ENCODE measurements around the gene CIDEA. TPM values are rescaled to one million over a fixed set of nuclear protein-coding genes. Genes with fewer than 3 reads are reported as not detected.

CIDEA gene
- total RNA-seq, 2 experiments from 2014 or later = not detected

DNA sequence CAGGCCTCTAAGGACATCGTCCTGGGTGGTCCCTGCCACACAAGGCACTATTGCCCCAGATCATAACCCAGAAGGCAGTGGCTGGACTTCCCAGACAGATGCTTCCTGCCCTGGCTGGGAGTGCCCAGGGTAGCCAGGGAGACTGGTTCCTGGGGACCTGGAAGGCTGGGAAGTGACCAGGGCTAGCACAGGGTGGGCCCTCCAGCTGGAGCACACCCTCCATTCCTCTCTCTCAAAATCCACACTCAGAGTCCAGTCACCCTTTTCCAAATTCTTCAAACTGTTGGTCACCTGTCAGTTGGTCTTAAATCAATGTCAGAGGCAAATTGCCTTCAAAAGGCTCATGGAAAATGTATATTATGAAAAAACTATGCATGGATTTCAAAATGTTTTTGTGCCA, 42.3 kb downstream of the CIDEA start:
- Mint-ChIP-seq H3K27me3 (ENCODE audit: low read depth) (peaks cover 3% of the 10 kb centered on the region), H3K4me1 (ENCODE audit: low read depth) (no peaks in the 10 kb centered on the region), H3K27ac (no peak overlapping the region), H3K4me3 (no peak overlapping the region), H3K36me3 (ENCODE audit: low read depth) (no peaks in the 10 kb centered on the region), H3K9me3 (no peaks in the 10 kb centered on the region)
- CTCF ChIA-PET = no interaction called here
- no peak for DNase-seq
- intact Hi-C loops (cut with micrococcal nuclease) = no loop called here

- intact Hi-C loops (cut with micrococcal nuclease) = no loop called here
- H3K27ac Mint-ChIP-seq = no peak overlapping the region
Observed at GRCh38 chr18:12299862-12300261, 45.7 kb downstream of the CIDEA start.

DNA sequence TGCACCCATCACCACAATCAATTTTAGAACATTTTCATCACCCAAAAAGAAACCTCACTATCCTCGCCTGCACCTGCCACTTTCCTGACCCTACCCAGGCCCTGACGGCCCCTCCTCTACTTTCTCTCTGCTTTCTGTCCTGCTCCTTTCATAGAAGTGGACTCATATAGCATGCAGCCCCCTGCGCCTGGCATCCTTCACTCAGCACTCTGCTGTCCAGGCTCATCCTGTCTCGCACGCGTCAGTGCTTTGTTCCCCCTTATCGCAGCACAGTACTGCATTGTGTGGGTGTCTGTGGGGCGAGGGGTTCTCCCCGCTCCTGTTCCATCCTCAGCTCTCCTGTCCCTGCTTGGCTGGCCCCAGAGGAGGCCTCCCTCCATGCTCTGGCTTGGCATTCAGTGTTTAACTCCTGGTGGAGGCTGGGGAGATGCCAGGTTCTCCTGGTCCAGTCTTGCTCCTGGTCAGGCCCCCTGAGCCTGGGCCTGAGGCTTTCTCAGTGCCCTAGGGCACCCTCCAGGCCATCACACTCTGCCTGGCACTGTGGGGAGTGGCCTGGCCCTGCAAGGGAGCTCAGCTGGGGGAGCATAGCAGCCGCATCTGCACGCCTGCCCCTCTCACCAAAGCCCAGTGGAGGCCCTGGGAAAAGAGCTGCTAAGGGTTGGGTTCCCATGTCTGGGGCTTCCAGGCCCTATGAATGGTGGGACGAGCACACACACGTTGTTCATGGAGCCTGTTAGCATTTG, 47.3 kb downstream of the CIDEA start:
- Mint-ChIP-seq H3K9me3 (no peaks in the 10 kb centered on the region), H3K27ac (no peak overlapping the region), H3K4me3 (no peak overlapping the region), H3K27me3 (ENCODE audit: low read depth) (peaks cover 12% of the 10 kb centered on the region), H3K36me3 (ENCODE audit: low read depth) (no peaks in the 10 kb centered on the region), H3K4me1 (ENCODE audit: low read depth) (no peaks in the 10 kb centered on the region)
- CTCF ChIA-PET = no interaction called here
- DNase-seq = no peak
- intact Hi-C loops (cut with micrococcal nuclease) = no loop called here

More at GRCh38 chr18:12299862-12300261, 45.7 kb downstream of the CIDEA start:
- H3K36me3 Mint-ChIP-seq (ENCODE audit: low read depth) = no peaks in the 10 kb centered on the region
- H3K4me3 Mint-ChIP-seq = no peak overlapping the region
- H3K4me1 Mint-ChIP-seq (ENCODE audit: low read depth) = no peaks in the 10 kb centered on the region
- no peak for DNase-seq
- H3K27me3 Mint-ChIP-seq (ENCODE audit: low read depth) = peaks cover 4% of the 10 kb centered on the region
- H3K9me3 Mint-ChIP-seq = no peaks in the 10 kb centered on the region
- CTCF ChIA-PET = interaction anchor here (0.9 kb wide), 1 partner anchor 28 kb away, joined by 8 read pairs; no protein-coding TSS in a partner anchor

- no peak for DNase-seq
- intact Hi-C loops (cut with micrococcal nuclease) = no loop called here
- no peaks in the 10 kb centered on the region for H3K36me3 Mint-ChIP-seq (ENCODE audit: low read depth)
- CTCF ChIA-PET = no interaction called here
- H3K4me3 Mint-ChIP-seq = no peak overlapping the region
- H3K9me3 Mint-ChIP-seq = no peaks in the 10 kb centered on the region
- H3K27me3 Mint-ChIP-seq (ENCODE audit: low read depth) = peaks cover 23% of the 10 kb centered on the region
- H3K4me1 Mint-ChIP-seq (ENCODE audit: low read depth) = peaks cover 10% of the 10 kb centered on the region
- H3K27ac Mint-ChIP-seq = no peak overlapping the region
Observed at GRCh38 chr18:12302391-12303147, 48.4 kb downstream of the CIDEA start.

DNA sequence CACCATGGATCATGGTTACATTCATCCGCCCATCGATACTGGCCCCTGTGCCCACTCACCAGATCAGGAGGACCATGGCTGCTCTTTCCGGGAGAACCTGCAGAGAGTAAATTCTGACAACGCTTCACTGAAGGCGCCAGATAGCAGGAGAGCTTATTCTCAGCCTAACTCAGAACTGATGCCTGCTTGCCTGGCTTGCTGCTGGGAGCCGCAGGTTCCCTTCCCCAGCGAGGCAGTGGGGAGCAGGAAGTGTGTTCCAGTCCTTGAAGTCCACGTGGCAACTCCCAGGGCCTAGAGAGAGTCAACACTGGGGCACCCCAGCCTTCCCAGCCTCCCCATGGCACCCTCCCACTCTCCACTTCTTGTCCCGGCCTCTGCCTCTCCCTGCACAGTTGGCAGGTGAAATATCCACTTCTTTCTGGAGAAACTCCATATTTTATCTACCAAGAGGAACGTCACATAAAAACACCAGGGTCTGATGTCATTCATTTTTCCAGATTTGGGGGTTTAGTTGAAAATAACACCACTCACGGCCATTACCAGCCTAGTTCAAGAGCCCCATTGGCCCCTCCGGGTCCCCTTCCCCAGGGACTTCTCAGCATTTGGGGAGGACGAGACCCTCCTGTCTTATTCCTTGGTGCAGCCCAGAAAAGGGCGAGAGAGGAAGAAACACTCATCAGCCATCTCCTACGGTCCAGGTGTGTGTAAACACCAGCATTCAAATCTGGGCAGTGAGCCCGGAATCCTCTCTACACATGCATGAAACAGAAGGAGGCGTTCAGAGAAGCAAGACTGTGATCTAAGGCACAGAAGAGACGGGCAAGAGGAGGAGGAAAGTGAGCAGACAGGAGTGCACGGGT, 50.4 kb downstream of the CIDEA start:
- H3K4me3 Mint-ChIP-seq = no peak overlapping the region
- no peak overlapping the region for H3K27ac Mint-ChIP-seq
- H3K36me3 Mint-ChIP-seq (ENCODE audit: low read depth) = no peaks in the 10 kb centered on the region
- peaks cover 34% of the 10 kb centered on the region for H3K27me3 Mint-ChIP-seq (ENCODE audit: low read depth)
- CTCF ChIA-PET = no interaction called here
- intact Hi-C loops (cut with micrococcal nuclease) = no loop called here
- H3K4me1 Mint-ChIP-seq (ENCODE audit: low read depth) = peaks cover 10% of the 10 kb centered on the region
- no peaks in the 10 kb centered on the region for H3K9me3 Mint-ChIP-seq
- DNase-seq = no peak

- Mint-ChIP-seq H3K27me3 (ENCODE audit: low read depth) (peaks cover 38% of the 10 kb centered on the region), H3K4me3 (no peak overlapping the region), H3K4me1 (ENCODE audit: low read depth) (peaks cover 10% of the 10 kb centered on the region), H3K36me3 (ENCODE audit: low read depth) (no peaks in the 10 kb centered on the region), H3K9me3 (no peaks in the 10 kb centered on the region), H3K27ac (no peak overlapping the region)
- CTCF ChIA-PET = no interaction called here
- intact Hi-C loops (cut with micrococcal nuclease) = no loop called here
- DNase-seq = no peak
Observed at GRCh38 chr18:12305211-12305610, 51.0 kb downstream of the CIDEA start.

DNA sequence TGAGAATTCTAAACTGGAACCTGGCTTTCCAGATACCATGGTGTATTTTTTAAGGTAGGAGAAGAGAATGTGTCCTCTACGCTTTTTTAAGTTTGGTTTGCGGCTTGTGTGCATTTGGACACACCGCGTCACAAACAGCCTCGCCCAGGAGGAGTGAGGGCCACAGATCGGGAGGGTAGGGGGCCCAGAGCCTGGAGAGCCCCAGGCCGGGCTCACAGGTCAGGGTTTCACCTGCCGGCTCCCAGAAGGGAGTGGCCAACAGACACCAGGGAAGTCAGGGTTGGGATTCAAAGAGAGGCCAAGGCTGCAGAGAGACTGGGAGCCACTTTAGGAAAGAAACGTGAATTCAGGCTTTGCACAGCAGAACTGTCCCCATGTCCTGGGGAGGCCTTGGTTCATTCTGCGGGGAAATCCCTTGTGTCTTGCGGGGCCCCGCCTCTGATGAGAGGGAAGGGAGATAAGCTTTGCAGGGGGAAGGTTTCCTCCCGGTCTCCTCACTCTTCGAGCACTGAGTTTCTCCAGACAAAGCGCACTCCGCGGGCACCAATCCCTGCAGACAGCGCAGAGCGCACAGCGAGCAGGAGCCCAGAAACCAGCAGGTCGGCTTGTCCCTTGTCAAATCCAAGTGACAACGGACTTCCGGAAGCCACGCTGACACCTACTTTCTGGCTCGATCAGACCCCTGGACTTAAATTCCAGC, 51.9 kb downstream of the CIDEA start:
- DNase-seq = no peak
- H3K4me1 Mint-ChIP-seq (ENCODE audit: low read depth) = peaks cover 10% of the 10 kb centered on the region
- no peaks in the 10 kb centered on the region for H3K36me3 Mint-ChIP-seq (ENCODE audit: low read depth)
- no peaks in the 10 kb centered on the region for H3K9me3 Mint-ChIP-seq
- no peak overlapping the region for H3K4me3 Mint-ChIP-seq
- intact Hi-C loops (cut with micrococcal nuclease) = no loop called here
- H3K27ac Mint-ChIP-seq = no peak overlapping the region
- CTCF ChIA-PET = no interaction called here
- peaks cover 43% of the 10 kb centered on the region for H3K27me3 Mint-ChIP-seq (ENCODE audit: low read depth)

- no peak for DNase-seq
- intact Hi-C loops (cut with micrococcal nuclease) = no loop called here
Observed at GRCh38 chr18:12306752-12307700, 52.9 kb downstream of the CIDEA start.

DNA sequence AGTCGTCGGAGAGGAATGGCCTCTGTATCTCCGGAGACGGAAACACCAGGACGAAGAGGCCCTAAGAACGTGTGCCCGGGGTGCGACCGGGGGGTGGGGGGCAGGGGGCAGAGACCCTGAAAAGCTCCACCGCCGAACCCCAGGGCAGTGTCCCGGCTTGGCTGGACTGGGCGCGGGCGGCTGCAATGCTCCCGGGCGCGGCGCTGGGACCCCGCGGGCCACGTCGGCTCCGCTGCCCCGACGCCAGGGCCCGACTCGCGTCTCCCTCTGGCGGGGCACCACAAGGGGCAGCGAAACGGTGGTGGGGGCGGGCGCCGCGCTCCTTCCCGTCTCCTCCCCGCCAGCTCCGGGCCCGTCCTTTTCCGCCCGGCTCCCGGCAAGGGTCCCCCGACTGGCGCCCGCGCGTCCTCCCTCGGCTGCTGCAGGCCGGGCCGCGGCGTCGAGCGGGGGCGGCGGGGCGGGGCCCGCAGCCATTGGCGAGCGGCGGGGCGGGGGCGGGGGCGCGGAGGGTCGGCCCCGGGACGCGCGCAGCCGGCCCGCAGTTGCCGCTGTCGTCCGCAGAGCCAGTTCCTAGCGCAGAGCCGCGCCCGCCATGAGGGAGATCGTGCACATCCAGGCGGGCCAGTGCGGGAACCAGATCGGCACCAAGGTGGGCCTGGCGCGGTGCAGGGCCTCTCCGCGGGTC, 53.7 kb downstream of the CIDEA start, which contains the start of gene TUBB6:
Gene TUBB6 (plus strand): TSS at position 541 of the 685 bp plus-strand sequence. CDS start 52 bp downstream, at position 593.
- H3K4me1 Mint-ChIP-seq (ENCODE audit: low read depth) = peaks cover 10% of the 10 kb centered on the region
- no peak within 1 kb of the TSS for H3K27ac Mint-ChIP-seq
- DNase-seq = peak; percentile 30
- peak within 1 kb of the TSS; percentile 72 for H3K4me3 Mint-ChIP-seq
- peaks cover 3% of the 10 kb centered on the region for H3K9me3 Mint-ChIP-seq
- CTCF ChIA-PET = interaction anchor here (1.0 kb wide), 1 partner anchor 20 kb away, joined by 3 read pairs; no protein-coding TSS in a partner anchor
- intact Hi-C loops (cut with micrococcal nuclease) = loop anchor here (2.0 kb wide), 1 partner anchor 69 kb away; the partner anchor contains the start of gene AFG3L2
- H3K36me3 Mint-ChIP-seq (ENCODE audit: low read depth) = no peaks in the 10 kb centered on the region
- H3K27me3 Mint-ChIP-seq (ENCODE audit: low read depth) = peaks cover 43% of the 10 kb centered on the region

More at GRCh38 chr18:12306752-12307700, 52.9 kb downstream of the CIDEA start:
- Mint-ChIP-seq H3K4me3 (peak overlapping the region; percentile 72), H3K9me3 (peaks cover 3% of the 10 kb centered on the region), H3K36me3 (ENCODE audit: low read depth) (no peaks in the 10 kb centered on the region), H3K27me3 (ENCODE audit: low read depth) (peaks cover 43% of the 10 kb centered on the region), H3K27ac (no peak overlapping the region), H3K4me1 (ENCODE audit: low read depth) (peaks cover 10% of the 10 kb centered on the region)
- CTCF ChIA-PET = interaction anchor here (1.0 kb wide), 1 partner anchor 21 kb away, joined by 3 read pairs; no protein-coding TSS in a partner anchor

GRCh38 chr18:12308386-12309100, 54.4 kb downstream of the CIDEA start:
- peaks cover 43% of the 10 kb centered on the region for H3K27me3 Mint-ChIP-seq (ENCODE audit: low read depth)
- peaks cover 2% of the 10 kb centered on the region for H3K36me3 Mint-ChIP-seq (ENCODE audit: low read depth)
- peak overlapping the region; percentile 62 for H3K4me3 Mint-ChIP-seq
- CTCF ChIA-PET = interaction anchor here (0.7 kb wide), 1 partner anchor 11 kb away, joined by 3 read pairs; no protein-coding TSS in a partner anchor
- peak; percentile 36 for DNase-seq
- H3K4me1 Mint-ChIP-seq (ENCODE audit: low read depth) = peaks cover 10% of the 10 kb centered on the region
- peaks cover 3% of the 10 kb centered on the region for H3K9me3 Mint-ChIP-seq
- intact Hi-C loops (cut with micrococcal nuclease) = loop anchor here (2.0 kb wide), 1 partner anchor 68 kb away; the partner anchor contains the start of gene AFG3L2
- H3K27ac Mint-ChIP-seq = no peak overlapping the region

All from activated naive CD4-positive, alpha-beta T cell treated with anti-CD3 and anti-CD28 coated beads for 36 hours (primary cell).